CD4-positive, alpha-beta T cell treated with Interleukin-2 at 100 ng/mL for 4 hours (primary cell): ENCODE measurements around the gene PI4K2B.
"Not testable (repeated sequence)": the region's sequence is repeated elsewhere in the genome, so short reads cannot be mapped to it uniquely, and the experiment has no call there.

ENCODE experiments used
- DNase-seq: peaks from one replicate; pipeline ENCODE4 v3.0.0-alpha.2; 2020; ENCODE audit warnings: low spot score

Gene PI4K2B

DNA sequence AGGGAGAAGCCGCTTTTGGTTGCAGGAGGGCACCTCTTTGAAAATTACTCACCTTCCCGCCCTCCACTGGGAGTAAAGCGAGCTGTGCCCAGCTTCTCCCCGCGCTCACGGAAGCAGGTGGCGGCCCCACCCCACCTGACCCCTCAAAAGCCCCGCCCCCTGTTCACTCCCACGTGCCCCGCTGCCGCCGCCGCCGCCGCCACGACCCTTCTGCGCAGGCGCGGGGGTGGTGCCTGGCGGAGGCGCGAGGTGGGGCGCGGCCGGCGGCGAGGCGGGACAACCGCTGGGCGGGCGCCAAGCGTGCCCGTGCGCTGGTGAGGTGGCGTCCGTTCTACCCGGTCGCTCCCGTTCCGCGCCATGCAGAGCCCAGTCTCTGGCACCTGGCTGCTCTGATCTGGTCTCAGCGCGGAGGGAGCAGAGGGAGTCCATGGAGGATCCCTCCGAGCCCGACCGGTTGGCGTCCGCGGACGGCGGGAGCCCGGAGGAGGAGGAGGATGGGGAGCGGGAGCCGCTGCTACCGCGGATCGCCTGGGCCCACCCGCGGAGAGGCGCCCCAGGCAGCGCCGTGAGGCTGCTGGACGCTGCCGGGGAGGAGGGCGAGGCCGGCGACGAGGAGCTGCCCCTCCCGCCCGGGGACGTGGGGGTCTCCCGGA is at the start of gene PI4K2B:
PI4K2B (plus strand) TSS at position 297 of the 653 bp plus-strand sequence; CDS start at position 428, 131 bp downstream.
- DNase-seq = peak; percentile 94

DNA sequence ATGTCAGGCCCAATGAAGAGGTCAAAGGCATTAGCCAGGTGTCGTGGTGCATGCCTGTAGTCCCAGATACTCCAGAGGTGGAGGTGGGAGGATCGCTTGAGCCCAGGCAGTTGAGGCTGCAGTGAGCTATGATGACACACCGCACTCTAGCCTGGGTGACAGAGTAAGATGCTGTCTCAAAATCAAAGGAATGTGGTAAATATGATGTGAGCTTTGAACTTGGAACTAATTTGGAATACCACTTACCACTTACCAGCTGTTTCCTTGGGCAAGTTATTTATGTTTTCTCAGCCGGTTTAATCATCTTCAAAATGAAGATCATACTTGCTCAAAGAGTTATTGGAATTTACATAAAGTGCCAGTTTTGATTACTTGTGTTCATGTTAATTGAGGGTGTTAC is 49.8 kb upstream of the PI4K2B start:
- DNase-seq = no peak

DNA sequence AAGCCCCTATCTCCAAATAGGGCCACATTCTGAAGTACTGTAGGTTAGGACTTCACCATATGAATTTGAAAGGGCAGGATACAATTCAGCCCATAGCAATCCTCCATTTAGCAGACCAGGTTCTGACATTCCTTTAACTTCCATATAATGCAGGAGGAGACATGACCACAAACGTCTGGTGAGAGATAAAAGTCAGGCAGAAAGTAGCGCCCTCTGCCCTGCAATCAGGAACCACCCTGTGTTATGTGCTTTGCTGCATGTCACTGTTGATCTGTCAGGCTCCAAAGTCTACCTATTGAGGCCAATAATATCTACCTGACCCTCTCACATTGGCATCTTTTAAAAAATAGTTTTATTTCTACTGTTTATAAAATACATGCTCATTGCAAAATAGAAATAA is 43.4 kb upstream of the PI4K2B start:
- no peak for DNase-seq

GRCh38 chr4:25198713-25199112 is 35.1 kb upstream of the PI4K2B start:
- DNase-seq = no peak

GRCh38 chr4:25207997-25208396 is 25.8 kb upstream of the PI4K2B start:
- DNase-seq = no peak

DNA sequence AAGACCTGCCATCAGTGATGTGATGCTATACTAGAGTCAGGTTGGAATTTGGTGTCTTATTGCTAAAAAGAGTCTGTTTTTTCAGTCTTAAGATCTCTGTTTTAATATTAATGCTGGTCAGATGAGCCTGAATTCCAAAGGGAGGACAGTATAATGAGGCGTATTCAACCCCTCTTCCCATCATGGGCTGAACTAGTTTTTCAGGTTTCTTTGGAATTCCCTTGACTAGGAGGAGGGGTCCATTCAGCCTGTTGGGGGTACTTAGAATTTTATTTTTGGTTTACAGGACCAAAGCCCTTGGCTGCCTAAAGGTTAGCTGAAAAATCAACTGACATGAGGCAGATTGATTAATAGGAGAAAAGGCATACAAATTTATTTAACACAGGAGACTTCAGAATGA is 24.1 kb upstream of the PI4K2B start:
- no peak for DNase-seq

DNA sequence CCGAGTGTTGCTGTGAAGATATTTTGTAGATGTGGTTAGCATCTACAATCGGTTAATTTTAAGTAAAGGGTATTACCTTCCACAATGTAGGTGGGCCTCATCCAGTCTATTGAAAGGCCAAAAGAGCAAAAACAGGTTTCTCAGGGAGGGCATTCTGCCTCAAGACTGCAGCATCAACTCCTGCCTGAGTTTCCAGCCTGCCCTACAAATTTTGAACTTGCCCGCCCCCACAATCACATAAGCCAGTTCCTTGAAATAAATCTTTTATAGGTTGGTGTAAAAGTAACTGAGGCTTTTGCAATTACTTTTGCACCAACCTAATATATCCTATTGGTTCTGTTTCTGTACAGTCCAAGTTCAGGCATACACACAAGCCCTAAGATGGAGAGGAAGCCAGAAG is 22.1 kb upstream of the PI4K2B start:
- no peak for DNase-seq

DNA sequence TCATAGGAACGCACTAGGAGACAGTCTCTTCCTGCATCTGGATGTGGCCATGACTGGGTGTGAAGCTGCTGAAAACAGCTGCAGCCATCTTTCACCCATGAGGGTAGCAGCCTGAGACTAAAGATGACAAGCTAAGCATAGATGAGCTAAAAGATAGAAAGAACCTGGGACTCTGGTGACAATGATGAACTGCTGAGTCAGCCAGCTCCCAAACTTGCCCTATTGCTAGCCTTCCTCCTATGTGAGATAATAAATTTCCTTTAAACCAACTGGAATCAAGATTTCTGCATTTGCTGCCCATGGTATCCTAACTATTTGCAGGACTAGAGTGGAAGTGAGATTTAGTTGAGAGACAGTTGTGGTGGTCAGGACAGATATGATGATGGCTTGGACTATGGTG is 21.0 kb upstream of the PI4K2B start:
- no peak for DNase-seq

- no peak for DNase-seq
These were observed 20.4 kb upstream of the PI4K2B start for GRCh38 chr4:25213347-25213979.

DNA sequence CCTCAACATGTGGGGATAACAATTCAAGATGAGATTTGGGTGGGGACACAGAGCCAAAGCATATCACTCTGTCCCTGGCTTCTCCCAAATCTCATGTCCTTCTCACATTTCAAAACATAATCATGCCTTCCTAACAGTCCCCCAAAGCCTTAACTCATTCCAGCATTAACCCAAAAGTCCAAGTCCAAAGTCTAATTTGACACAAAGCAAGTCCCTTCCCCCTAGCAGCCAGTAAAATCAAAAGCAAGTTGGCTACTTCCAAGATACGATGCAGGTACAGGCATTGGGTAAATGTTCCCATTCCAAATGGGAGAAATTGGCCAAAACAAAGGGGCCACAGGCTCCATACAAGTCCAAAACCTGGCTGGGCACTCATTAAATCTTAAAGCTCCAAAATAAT is 19.1 kb upstream of the PI4K2B start:
- DNase-seq = not testable (repeated sequence)

DNA sequence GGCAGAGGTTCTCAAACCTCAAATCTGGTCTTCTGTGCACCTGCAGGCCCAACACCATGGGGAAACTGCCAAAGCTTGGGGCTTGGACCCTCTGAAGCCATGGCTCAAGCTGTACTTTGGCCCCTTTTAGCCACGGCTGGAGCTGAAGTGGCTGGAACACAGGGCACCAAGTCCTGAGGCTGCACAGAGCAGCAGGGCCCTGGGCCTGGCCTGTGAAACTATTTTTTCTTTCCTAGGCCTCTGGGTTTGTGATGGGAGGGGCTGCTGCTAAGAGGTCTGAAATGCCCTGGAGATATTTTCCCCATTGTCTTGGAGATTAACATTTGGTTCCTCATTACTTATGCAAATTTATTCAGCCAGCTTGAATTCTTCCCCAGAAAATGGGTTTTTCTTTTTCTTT is 18.3 kb upstream of the PI4K2B start:
- DNase-seq = no peak

- no peak for DNase-seq
These were observed 12.5 kb upstream of the PI4K2B start for GRCh38 chr4:25221377-25221776.

DNA sequence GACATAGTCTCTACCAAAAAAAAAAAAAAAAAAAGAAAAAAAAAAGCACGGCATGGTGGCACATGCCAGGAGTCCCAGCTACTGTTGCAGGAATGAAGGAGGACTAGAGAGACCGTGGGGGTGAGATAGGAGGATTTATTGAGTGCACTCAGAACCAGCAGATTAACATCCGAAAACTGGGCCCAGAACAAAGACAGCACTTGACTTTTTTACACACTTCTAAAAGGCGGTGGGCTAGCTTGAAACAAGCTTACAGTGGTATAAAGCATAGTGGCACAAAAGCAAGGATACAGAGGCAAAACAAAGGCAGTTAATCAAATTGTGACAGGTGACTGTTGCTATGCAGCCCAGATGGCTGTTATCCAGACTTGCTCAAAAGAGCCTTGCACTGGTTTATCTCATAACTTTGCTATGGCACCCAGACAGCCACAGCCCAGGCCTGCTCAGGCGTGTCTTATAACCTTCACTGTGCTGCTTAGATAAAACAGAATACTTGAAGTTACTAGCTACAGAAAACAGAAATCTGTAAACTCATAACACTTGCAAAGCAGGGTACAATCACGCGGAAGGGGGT is 9.9 kb upstream of the PI4K2B start:
- peak; percentile 31 for DNase-seq

DNA sequence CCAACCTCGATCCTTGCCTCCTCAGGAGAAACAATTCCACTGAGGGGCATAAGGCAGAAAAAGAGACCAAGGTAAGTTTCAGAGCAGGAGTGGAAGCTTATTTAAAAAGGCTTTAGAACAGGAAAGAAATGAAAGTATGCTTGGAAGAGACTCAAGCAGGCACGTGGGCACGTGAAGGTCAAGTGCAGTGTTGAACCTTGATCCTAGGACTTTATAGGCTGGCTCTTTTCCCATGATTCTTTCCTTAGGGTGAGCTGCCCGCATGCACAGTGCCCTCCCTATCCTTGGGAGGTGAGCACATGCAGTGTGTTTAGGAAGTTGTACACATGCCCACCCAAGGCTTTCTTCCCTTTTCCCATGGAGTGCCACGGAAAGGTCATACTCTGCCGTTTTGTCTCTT is 4.0 kb upstream of the PI4K2B start:
- no peak for DNase-seq

- DNase-seq = no peak
These were observed 639 bp upstream of the PI4K2B start for GRCh38 chr4:25233194-25233593.

DNA sequence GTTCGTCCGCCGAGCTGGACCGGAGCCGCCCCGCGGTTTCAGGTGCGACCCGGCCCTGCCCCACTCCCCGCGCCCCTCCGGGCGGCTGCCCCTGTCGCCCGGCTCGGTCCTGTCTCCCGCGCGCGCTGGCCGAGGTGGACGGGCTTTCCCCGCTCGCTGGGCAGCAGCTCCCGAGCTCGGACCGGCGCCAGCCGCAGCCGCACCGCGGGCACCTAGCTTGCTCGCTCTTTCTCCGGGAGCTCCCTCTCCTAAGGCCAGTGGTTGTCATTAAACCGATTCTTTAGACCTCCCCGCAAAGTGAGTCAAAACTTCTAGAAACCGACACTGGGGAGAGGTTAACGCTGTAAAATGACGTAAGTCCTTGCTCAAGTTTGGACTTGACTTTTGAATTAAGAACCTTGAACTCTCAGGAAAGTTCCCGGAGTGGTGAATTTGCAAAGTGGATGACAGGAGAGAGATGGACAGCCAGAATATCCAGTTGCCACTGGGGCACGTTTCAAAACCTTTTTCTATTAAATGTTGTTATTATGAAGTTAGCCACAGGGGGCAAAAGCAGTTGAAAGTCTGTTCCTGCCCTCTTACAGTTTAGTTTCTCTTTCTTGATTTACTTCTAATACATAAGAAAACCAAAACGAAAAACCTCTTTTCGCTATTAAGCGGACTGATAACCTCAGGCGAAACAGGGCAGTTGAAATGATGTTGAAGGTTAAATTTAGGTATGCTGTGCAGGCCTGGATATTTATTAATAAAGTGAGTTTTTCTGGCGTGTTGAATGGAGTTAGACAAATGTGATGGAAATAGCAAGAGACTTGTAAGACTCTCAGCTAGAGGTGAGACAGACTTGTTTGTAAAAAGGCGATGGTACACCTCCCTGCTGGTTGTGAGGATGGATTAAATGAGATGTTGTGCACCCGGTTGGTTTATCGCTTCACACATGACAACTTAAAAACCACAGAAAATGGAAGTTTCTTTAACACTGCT is 847 bp downstream of the PI4K2B start:
- DNase-seq = peak; percentile 74

- no peak for DNase-seq
These were observed 1.6 kb downstream of the PI4K2B start for GRCh38 chr4:25235401-25235800.

DNA sequence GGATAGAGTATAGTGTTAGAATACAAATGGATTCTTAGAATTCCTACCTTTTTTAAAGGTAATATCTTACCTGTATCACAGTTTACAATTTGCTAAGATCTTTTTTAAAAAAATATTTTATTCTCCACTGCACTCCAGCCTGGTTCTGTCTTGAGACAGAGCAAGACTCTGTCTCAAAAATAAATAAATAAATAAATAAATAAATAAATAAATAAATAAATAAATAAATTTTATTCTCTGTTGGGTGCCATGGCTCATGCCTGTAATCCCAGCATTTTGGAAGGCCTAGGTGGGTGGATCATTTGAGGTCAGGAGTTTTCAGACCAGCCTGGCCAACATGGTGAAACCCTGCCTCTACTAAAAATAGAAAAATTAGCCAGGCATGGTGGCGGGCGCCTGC is 2.2 kb downstream of the PI4K2B start:
- not testable (repeated sequence) for DNase-seq

- no peak for DNase-seq
These were observed 3.1 kb downstream of the PI4K2B start for GRCh38 chr4:25236971-25237370.

- DNase-seq = no peak
These were observed 4.2 kb downstream of the PI4K2B start for GRCh38 chr4:25238052-25238451.

GRCh38 chr4:25239528-25239927 is 5.7 kb downstream of the PI4K2B start:
- DNase-seq = not testable (repeated sequence)

- peak; percentile 12 for DNase-seq
These were observed 6.9 kb downstream of the PI4K2B start for GRCh38 chr4:25240754-25241210.
